Muscle of leg (tissue), 11 donors: ENCODE measurements around the gene ADAMTSL1. TPM values are rescaled to one million over a fixed set of nuclear protein-coding genes. Genes with fewer than 3 reads are reported as not detected.

Experiments used
- DNase-seq: peaks from one replicate; pipeline ENCODE4 v3.0.0; 2013
- H3K27ac ChIP-seq: one replicate; pipeline ENCODE4 v1.5.1; 2013; ENCODE audit warnings: mild to moderate bottlenecking, low read length, control low read depth
- H3K27me3 ChIP-seq: one replicate; pipeline ENCODE4 v1.6.1; 2013; ENCODE audit warnings: low read length; ENCODE audit not compliant: control insufficient read depth, insufficient read depth
- H3K36me3 ChIP-seq: one replicate; pipeline ENCODE4 v1.6.1; 2013; ENCODE audit warnings: low read length; ENCODE audit not compliant: control insufficient read depth, insufficient read depth
- H3K4me1 ChIP-seq: one replicate; pipeline ENCODE4 v1.6.1; 2013; ENCODE audit warnings: low read length; ENCODE audit not compliant: control insufficient read depth, insufficient read depth
- H3K4me3 ChIP-seq: one replicate; pipeline ENCODE4 v1.5.1; 2013; ENCODE audit warnings: low read length, control low read depth
- H3K9me3 ChIP-seq: replicated peaks from 2 replicates; pipeline ENCODE4 v1.6.1; 2013; ENCODE audit warnings: low read depth, low read length; ENCODE audit not compliant: control insufficient read depth
- WGBS: methylation state at CpG from one replicate; pipeline ENCODE4 v1.1.5; 2013; ENCODE audit warnings: missing lambda C conversion rate; ENCODE audit not compliant: insufficient coverage; 5-methylcytosine and 5-hydroxymethylcytosine counted together
- polyA plus RNA-seq, 8 donors: library from polyadenylated mRNA; unstranded; fragments of 120-200 nt; gene quantifications; one replicate each; pipeline versions ENCODE4 v1.2.1 to v1.2.3, GENCODE V29; 2013; ENCODE audit warnings: inconsistent platforms in 1 of 8, low replicate concordance in 1 of 8; ENCODE audit not compliant: insufficient read length in 8 of 8, insufficient read depth in 1 of 8
- total RNA-seq: library from RNA; stranded (reverse); fragments of 120-200 nt; gene quantifications from one replicate; pipeline ENCODE4 v1.2.4, GENCODE V29; 2013

ADAMTSL1 gene
- total and polyA plus RNA-seq, 9 donors = 9.9 to 32.9 (median 20.1) TPM

GRCh38 chr9:18855656-18856055, 381.7 kb downstream of the ADAMTSL1 start:
- H3K36me3 ChIP-seq = no peaks in the 10 kb centered on the region
- no peaks in the 10 kb centered on the region for H3K4me1 ChIP-seq
- 80% methylated on average over 1 of the region's 2 CpGs for WGBS
- H3K4me3 ChIP-seq = no peak overlapping the region
- H3K9me3 ChIP-seq = no peaks in the 10 kb centered on the region
- no peak overlapping the region for H3K27ac ChIP-seq
- H3K27me3 ChIP-seq = no peaks in the 10 kb centered on the region
- peak; percentile 19 for DNase-seq

- WGBS = 80% methylated on average over 1 of the region's 4 CpGs
- Histone ChIP-seq H3K27me3 (no peaks in the 10 kb centered on the region), H3K9me3 (no peaks in the 10 kb centered on the region), H3K4me1 (peaks cover 12% of the 10 kb centered on the region), H3K4me3 (no peak overlapping the region), H3K36me3 (no peaks in the 10 kb centered on the region), H3K27ac (no peak overlapping the region)
- DNase-seq = no peak
Observed at GRCh38 chr9:18857334-18857733, 383.4 kb downstream of the ADAMTSL1 start.

- Histone ChIP-seq H3K36me3 (no peaks in the 10 kb centered on the region), H3K4me1 (peaks cover 15% of the 10 kb centered on the region), H3K9me3 (no peaks in the 10 kb centered on the region), H3K27me3 (no peaks in the 10 kb centered on the region), H3K27ac (no peak overlapping the region), H3K4me3 (no peak overlapping the region)
- WGBS = no CpG with 5 or more reads among the region's 1 CpG
- DNase-seq = no peak
Observed at GRCh38 chr9:18857769-18858168, 383.8 kb downstream of the ADAMTSL1 start.

- Histone ChIP-seq H3K4me3 (peak overlapping the region; percentile 4), H3K27ac (peak overlapping the region; percentile 91), H3K27me3 (no peaks in the 10 kb centered on the region), H3K9me3 (no peaks in the 10 kb centered on the region), H3K4me1 (peaks cover 30% of the 10 kb centered on the region), H3K36me3 (no peaks in the 10 kb centered on the region)
- WGBS = 17% methylated on average over 4 of the region's 14 CpGs
- peak; percentile 97 for DNase-seq
Observed at GRCh38 chr9:18861609-18862544, 387.9 kb downstream of the ADAMTSL1 start.

GRCh38 chr9:18863791-18864190, 389.8 kb downstream of the ADAMTSL1 start:
- Histone ChIP-seq H3K27ac (peak overlapping the region; percentile 91), H3K9me3 (no peaks in the 10 kb centered on the region), H3K4me3 (no peak overlapping the region), H3K36me3 (no peaks in the 10 kb centered on the region), H3K27me3 (no peaks in the 10 kb centered on the region), H3K4me1 (peaks cover 30% of the 10 kb centered on the region)
- WGBS = no CpG with 5 or more reads among the region's 4 CpGs
- DNase-seq = peak; percentile 86

GRCh38 chr9:18864516-18864915, 390.6 kb downstream of the ADAMTSL1 start:
- Histone ChIP-seq H3K4me3 (no peak overlapping the region), H3K9me3 (peaks cover 3% of the 10 kb centered on the region), H3K4me1 (peaks cover 30% of the 10 kb centered on the region), H3K27ac (peak overlapping the region; percentile 91), H3K27me3 (no peaks in the 10 kb centered on the region), H3K36me3 (no peaks in the 10 kb centered on the region)
- no peak for DNase-seq
- WGBS = 86% methylated on average over 1 of the region's 1 CpG

GRCh38 chr9:18865542-18865941, 391.6 kb downstream of the ADAMTSL1 start:
- WGBS = 83% methylated on average over 2 of the region's 3 CpGs
- Histone ChIP-seq H3K27me3 (no peaks in the 10 kb centered on the region), H3K4me1 (peaks cover 30% of the 10 kb centered on the region), H3K9me3 (peaks cover 8% of the 10 kb centered on the region), H3K4me3 (no peak overlapping the region), H3K36me3 (no peaks in the 10 kb centered on the region), H3K27ac (no peak overlapping the region)
- DNase-seq = no peak

GRCh38 chr9:18866121-18866831, 392.3 kb downstream of the ADAMTSL1 start:
- peaks cover 8% of the 10 kb centered on the region for H3K9me3 ChIP-seq
- H3K4me3 ChIP-seq = no peak overlapping the region
- H3K36me3 ChIP-seq = no peaks in the 10 kb centered on the region
- 33% methylated on average over 1 of the region's 4 CpGs for WGBS
- DNase-seq = no peak
- H3K27ac ChIP-seq = peak overlapping the region; percentile 37
- no peaks in the 10 kb centered on the region for H3K27me3 ChIP-seq
- H3K4me1 ChIP-seq = peaks cover 28% of the 10 kb centered on the region

- no peak overlapping the region for H3K27ac ChIP-seq
- no peaks in the 10 kb centered on the region for H3K27me3 ChIP-seq
- no peaks in the 10 kb centered on the region for H3K4me1 ChIP-seq
Observed at GRCh38 chr9:18869725-18870124, 395.8 kb downstream of the ADAMTSL1 start.

GRCh38 chr9:18874069-18874468, 400.1 kb downstream of the ADAMTSL1 start:
- DNase-seq = no peak
- Histone ChIP-seq H3K27me3 (no peaks in the 10 kb centered on the region), H3K9me3 (peaks cover 8% of the 10 kb centered on the region), H3K4me1 (no peaks in the 10 kb centered on the region), H3K27ac (no peak overlapping the region), H3K4me3 (no peak overlapping the region), H3K36me3 (no peaks in the 10 kb centered on the region)
- no CpG with 5 or more reads among the region's 4 CpGs for WGBS

More at GRCh38 chr9:18869725-18870124, 395.8 kb downstream of the ADAMTSL1 start:
- Histone ChIP-seq H3K36me3 (no peaks in the 10 kb centered on the region), H3K4me3 (no peak overlapping the region), H3K9me3 (peaks cover 8% of the 10 kb centered on the region)
- DNase-seq = no peak
